ENCODE measurements around the gene CDT1.

The CDT1 gene

GRCh38 chr16:88792078-88792550 is 11.5 kb upstream of the CDT1 start:
- TF ChIP-seq CTCF (IDR thresholded peaks at IDR 0.05; ENCODE audit: borderline replicate concordance, insufficient read depth, low read depth, low read length) = no peak
- no peak overlapping the region for H3K4me3 ChIP-seq (ENCODE audit: low read depth, low read length)

- no peak overlapping the region for H3K4me3 ChIP-seq (ENCODE audit: low read depth, low read length)
- no peak for TF ChIP-seq CTCF (IDR thresholded peaks at IDR 0.05; ENCODE audit: borderline replicate concordance, insufficient read depth, low read depth, low read length)
Observed at GRCh38 chr16:88792668-88793250, 10.8 kb upstream of the CDT1 start.

- no peak overlapping the region for H3K4me3 ChIP-seq (ENCODE audit: low read depth, low read length)
- TF ChIP-seq CTCF (IDR thresholded peaks at IDR 0.05; ENCODE audit: borderline replicate concordance, insufficient read depth, low read depth, low read length) = no peak
Observed at GRCh38 chr16:88793251-88793954, 10.2 kb upstream of the CDT1 start.

- TF ChIP-seq CTCF (IDR thresholded peaks at IDR 0.05; ENCODE audit: borderline replicate concordance, insufficient read depth, low read depth, low read length) = no peak
Observed at GRCh38 chr16:88796278-88796677, 7.3 kb upstream of the CDT1 start.

GRCh38 chr16:88798073-88798472 is 5.5 kb upstream of the CDT1 start:
- TF ChIP-seq CTCF (IDR thresholded peaks at IDR 0.05; ENCODE audit: borderline replicate concordance, insufficient read depth, low read depth, low read length) = no peak
- no peak overlapping the region for H3K4me3 ChIP-seq (ENCODE audit: low read depth, low read length)

More at GRCh38 chr16:88796278-88796677, 7.3 kb upstream of the CDT1 start:
- H3K4me3 ChIP-seq (ENCODE audit: low read depth, low read length) = no peak overlapping the region

- H3K4me3 ChIP-seq (ENCODE audit: low read depth, low read length) = no peak overlapping the region
- no peak for TF ChIP-seq CTCF (IDR thresholded peaks at IDR 0.05; ENCODE audit: borderline replicate concordance, insufficient read depth, low read depth, low read length)
Observed at GRCh38 chr16:88798772-88799455, 4.7 kb upstream of the CDT1 start.
